Stomach (tissue), 4 donors: ENCODE data around the gene COX19.

Experiments used
- EP300 ChIP-seq: sonication (generic); formaldehyde crosslinking; IDR thresholded peaks from one replicate; pipeline ENCODE4 v1.6.1; 2017; ENCODE audit warnings: antibody characterized with exemption
- POLR2A ChIP-seq, 4 donors: fragments of 450-650 bp; IDR thresholded peaks; one replicate each; pipeline ENCODE4 v1.6.1; 2016; ENCODE audit warnings: antibody characterized with exemption in 4 of 4, control low read depth in 2 of 4, mild to moderate bottlenecking in 1 of 4, moderate library complexity in 1 of 4
- POLR2AphosphoS5 ChIP-seq, 3 donors: sonication (generic); formaldehyde crosslinking; IDR thresholded peaks; one replicate each; pipeline ENCODE4 v1.6.1; 2016; ENCODE audit warnings: antibody characterized with exemption in 3 of 3
- TF ChIP-seq, protein P1 (sequence below), 7 experiments: fragments of 450-650 bp in 4 of 7; fragments of 200-600 bp in 3 of 7; sonication (generic) in 3 of 7; IDR thresholded peaks; one replicate each; pipeline ENCODE4 v1.5.1; 2016 to 2019; ENCODE audit warnings: antibody characterized with exemption in 7 of 7, control low read depth in 2 of 7, mild to moderate bottlenecking in 1 of 7

DNA sequence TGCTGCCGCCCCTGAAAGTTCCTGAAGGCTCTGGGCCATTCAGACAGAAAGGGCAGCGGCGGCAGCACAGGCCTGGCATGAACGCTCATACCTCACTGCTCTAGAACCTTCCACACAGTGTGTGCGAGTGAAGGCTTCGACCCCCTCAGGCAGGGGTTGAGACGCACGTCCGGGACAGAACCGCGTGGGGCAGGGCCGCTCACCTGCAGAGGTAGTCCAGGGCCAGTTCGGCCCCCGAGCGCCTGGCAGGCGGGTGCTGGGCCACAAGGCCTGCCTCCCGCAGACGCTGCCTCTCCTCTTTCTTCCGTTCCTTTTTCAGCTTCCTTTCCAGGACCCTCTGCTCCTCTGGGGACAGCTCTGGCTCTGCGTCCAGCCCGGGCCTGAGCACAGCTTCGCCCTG is 34.4 kb upstream of the COX19 start:
- no peak for TF ChIP-seq POLR2A (IDR thresholded peaks at IDR 0.05)
- TF ChIP-seq, protein P1, sequence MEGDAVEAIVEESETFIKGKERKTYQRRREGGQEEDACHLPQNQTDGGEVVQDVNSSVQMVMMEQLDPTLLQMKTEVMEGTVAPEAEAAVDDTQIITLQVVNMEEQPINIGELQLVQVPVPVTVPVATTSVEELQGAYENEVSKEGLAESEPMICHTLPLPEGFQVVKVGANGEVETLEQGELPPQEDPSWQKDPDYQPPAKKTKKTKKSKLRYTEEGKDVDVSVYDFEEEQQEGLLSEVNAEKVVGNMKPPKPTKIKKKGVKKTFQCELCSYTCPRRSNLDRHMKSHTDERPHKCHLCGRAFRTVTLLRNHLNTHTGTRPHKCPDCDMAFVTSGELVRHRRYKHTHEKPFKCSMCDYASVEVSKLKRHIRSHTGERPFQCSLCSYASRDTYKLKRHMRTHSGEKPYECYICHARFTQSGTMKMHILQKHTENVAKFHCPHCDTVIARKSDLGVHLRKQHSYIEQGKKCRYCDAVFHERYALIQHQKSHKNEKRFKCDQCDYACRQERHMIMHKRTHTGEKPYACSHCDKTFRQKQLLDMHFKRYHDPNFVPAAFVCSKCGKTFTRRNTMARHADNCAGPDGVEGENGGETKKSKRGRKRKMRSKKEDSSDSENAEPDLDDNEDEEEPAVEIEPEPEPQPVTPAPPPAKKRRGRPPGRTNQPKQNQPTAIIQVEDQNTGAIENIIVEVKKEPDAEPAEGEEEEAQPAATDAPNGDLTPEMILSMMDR (IDR thresholded peaks at IDR 0.05): no peak
- no peak for TF ChIP-seq EP300
- TF ChIP-seq POLR2AphosphoS5 (IDR thresholded peaks at IDR 0.05): no peak
